A549 (cell line): ENCODE results near the gene PSMD5. TPM values are rescaled to one million over a fixed set of nuclear protein-coding genes. Genes with fewer than 3 reads are reported as not detected.

Experiments used
- ATAC-seq, 2 experiments: fragments of 200-7000 bp in 1 of 2; fragments of >200 bp in 1 of 2; cut with Nextera tagmentation in 1 of 2; cut with Tn5 transposase in 1 of 2; 3 replicates each; pipeline versions ENCODE4 v1.8.0 to v1.9.1; 2018 to 2020; ENCODE audit warnings: mild to moderate bottlenecking in 1 of 2, moderate library complexity in 1 of 2
- CTCF ChIA-PET: fragments of 300-600 bp; sonication (Branson Sonifier 250); formaldehyde crosslinking; extraction: SDS; loops from one replicate; lab custom pipeline; 2021; ENCODE audit warnings: antibody characterized with exemption, inconsistent platforms; lab: Yijun Ruan, JAX
- POLR2A ChIA-PET: fragments of 350-600 bp; formaldehyde crosslinking; extraction: SDS; loops from one replicate; lab custom pipeline; 2021; ENCODE audit warnings: antibody characterized with exemption, inconsistent platforms; lab: Yijun Ruan, JAX
- DNase-seq, 2 experiments: peaks; one replicate each; pipeline versions ENCODE4 v3.0.0 to v3.0.0-alpha.2; 2011 to 2016; ENCODE audit warnings: low read depth in 1 of 2, low spot score in 1 of 2
- FAIRE-seq: peaks from 2 replicates; lab custom pipeline; 2011; peaks lifted over from hg19 to GRCh38; lab: Jason Lieb, UNC
- H3K27ac ChIP-seq, 2 experiments: fragments of >200 bp; sonication (Bioruptor Twin); formaldehyde crosslinking; 3 replicates each; pipeline ENCODE4 v1.5.1; 2016 to 2017
- H3K4me1 ChIP-seq: fragments of >200 bp; sonication (Bioruptor Twin); formaldehyde crosslinking; 3 replicates; pipeline ENCODE4 v1.6.1; 2016
- H3K4me2 ChIP-seq: fragments of >200 bp; sonication (Bioruptor Twin); formaldehyde crosslinking; 3 replicates; pipeline ENCODE4 v1.6.1; 2016
- H3K4me3 ChIP-seq: fragments of >200 bp; sonication (Bioruptor Twin); formaldehyde crosslinking; 3 replicates; pipeline ENCODE4 v1.5.1; 2016
- H3K9me3 ChIP-seq: fragments of >200 bp; sonication (Bioruptor Twin); formaldehyde crosslinking; 3 replicates; pipeline ENCODE4 v1.6.1; 2016
- FOSL2 ChIP-seq, 2 experiments: fragments of 450-650 bp in 1 of 2; fragments of >200 bp in 1 of 2; sonication (Bioruptor Twin) in 1 of 2; formaldehyde crosslinking; IDR thresholded peaks; 2 replicates each; pipeline versions ENCODE4 v1.5.0 to v1.6.1; 2016 to 2020; ENCODE audit warnings: mild to moderate bottlenecking in 1 of 2, moderate library complexity in 1 of 2
- HDAC2 ChIP-seq: fragments of 200-600 bp; sonication (generic); IDR thresholded peaks from 2 replicates; pipeline ENCODE4 v1.6.1; 2016
- JUNB ChIP-seq: fragments of >200 bp; sonication (Bioruptor Twin); formaldehyde crosslinking; IDR thresholded peaks from 2 replicates; pipeline ENCODE4 v1.6.1; 2016
- MAX ChIP-seq: IDR thresholded peaks from 2 replicates; pipeline ENCODE4 v1.6.1; 2012
- NR3C1 ChIP-seq: fragments of >200 bp; sonication (Bioruptor Twin); formaldehyde crosslinking; IDR thresholded peaks from 3 replicates; pipeline ENCODE4 v1.6.1; 2017
- PHF8 ChIP-seq: fragments of 200-600 bp; sonication (generic); IDR thresholded peaks from 2 replicates; pipeline ENCODE4 v1.6.1; 2016; ENCODE audit warnings: low read depth, mild to moderate bottlenecking, antibody characterized with exemption, moderate library complexity, borderline replicate concordance
- USF2 ChIP-seq: fragments of 450-650 bp; IDR thresholded peaks from 2 replicates; pipeline ENCODE4 v1.6.1; 2014; ENCODE audit warnings: antibody characterized with exemption
- ZC3H11A ChIP-seq: fragments of 450-650 bp; IDR thresholded peaks from 2 replicates; pipeline ENCODE4 v1.6.1; 2014; ENCODE audit warnings: antibody characterized with exemption, mild to moderate bottlenecking
- ZNF302 ChIP-seq: fragments of 250-450 bp; sonication (Bioruptor Pico); IDR thresholded peaks from 2 replicates; pipeline ENCODE4 v1.9.0; 2021; ENCODE audit warnings: inconsistent platforms, mild to moderate bottlenecking, moderate library complexity
- WGBS: methylation state at CpG from one replicate; pipeline ENCODE4 v1.1.6; 2017; ENCODE audit errors: missing lambda C conversion rate; 5-methylcytosine and 5-hydroxymethylcytosine counted together
- polyA plus RNA-seq, 4 experiments: library from polyadenylated mRNA; depleted of rRNA in 3 of 4; stranded (reverse); fragments of >200 nt; fragmentation: RNase III in 1 of 4; extraction: RNeasy Plus Mini Kit Qiagen cat#74134 plus additional on column Dnase treatment in 1 of 4; gene quantifications; 2 replicates in 3 of 4; 3 replicates in 1 of 4; pipeline ENCODE4 v1.2.3, GENCODE V29; 2011 to 2017
- TF ChIP-seq, protein P1 (sequence below): fragments of 250-450 bp; sonication (Bioruptor Pico); IDR thresholded peaks from 2 replicates; pipeline ENCODE4 v1.5.0; 2021; ENCODE audit warnings: mild to moderate bottlenecking, moderate library complexity, borderline replicate concordance

Gene PSMD5
- polyA plus RNA-seq, 2 of the 4 experiments (the other 2 are of a cell fraction) = 34.6 to 63.7 TPM

GRCh38 chr9:120768886-120769285, 73.8 kb downstream of the PSMD5 start:
- Histone ChIP-seq H3K4me2 (no peak overlapping the region), H3K9me3 (no peaks in the 10 kb centered on the region), H3K4me1 (peaks cover 20% of the 10 kb centered on the region), H3K4me3 (no peak overlapping the region), H3K27ac (no peak overlapping the region)
- CTCF ChIA-PET = interaction anchor here (0.6 to 12.8 kb wide), 3 partner anchors 11 to 41 kb away, joined by 3 to 96 read pairs (median 3); no protein-coding TSS in a partner anchor
- FAIRE-seq (no peak), DNase-seq (no peak), ATAC-seq (no peak)
- POLR2A ChIA-PET = interaction anchor here (1.1 kb wide), 1 partner anchor 16 kb away, joined by 3 read pairs; no protein-coding TSS in a partner anchor
- TF ChIP-seq ZNF302 (CRISPR knock-in tag) (no peak), NR3C1 (no peak), MAX (no peak), HDAC2 (no peak)
- WGBS = 88% methylated on average over 1 of the region's 1 CpG

DNA sequence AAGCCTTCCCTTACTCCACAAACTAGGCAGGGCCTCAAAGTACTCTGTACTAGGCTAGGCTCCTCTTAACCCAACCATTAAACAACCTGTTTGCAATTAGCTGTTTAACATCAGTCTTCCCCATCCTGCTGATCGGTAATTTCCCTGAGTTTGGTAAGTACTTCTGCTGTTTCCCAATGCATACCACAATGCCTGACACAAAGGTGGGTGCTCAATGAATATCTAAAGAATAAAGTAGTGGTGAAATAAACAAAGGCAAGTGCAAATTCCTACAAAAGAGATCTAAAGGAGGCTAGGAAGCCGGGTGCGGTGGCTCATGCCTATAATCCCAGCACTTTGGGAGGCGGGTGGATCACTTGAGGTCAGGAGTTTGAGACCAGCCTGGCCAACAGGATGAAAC, 74.5 kb downstream of the PSMD5 start:
- no peaks in the 10 kb centered on the region for H3K9me3 ChIP-seq
- peak overlapping the region; percentile 33; the same call in 2 of the 3 replicates for H3K4me2 ChIP-seq
- TF ChIP-seq, protein P1, sequence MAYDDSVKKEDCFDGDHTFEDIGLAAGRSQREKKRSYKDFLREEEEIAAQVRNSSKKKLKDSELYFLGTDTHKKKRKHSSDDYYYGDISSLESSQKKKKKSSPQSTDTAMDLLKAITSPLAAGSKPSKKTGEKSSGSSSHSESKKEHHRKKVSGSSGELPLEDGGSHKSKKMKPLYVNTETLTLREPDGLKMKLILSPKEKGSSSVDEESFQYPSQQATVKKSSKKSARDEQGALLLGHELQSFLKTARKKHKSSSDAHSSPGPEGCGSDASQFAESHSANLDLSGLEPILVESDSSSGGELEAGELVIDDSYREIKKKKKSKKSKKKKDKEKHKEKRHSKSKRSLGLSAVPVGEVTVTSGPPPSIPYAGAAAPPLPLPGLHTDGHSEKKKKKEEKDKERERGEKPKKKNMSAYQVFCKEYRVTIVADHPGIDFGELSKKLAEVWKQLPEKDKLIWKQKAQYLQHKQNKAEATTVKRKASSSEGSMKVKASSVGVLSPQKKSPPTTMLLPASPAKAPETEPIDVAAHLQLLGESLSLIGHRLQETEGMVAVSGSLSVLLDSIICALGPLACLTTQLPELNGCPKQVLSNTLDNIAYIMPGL (CRISPR knock-in tag) = no peak
- TF ChIP-seq USF2 (no peak), ZC3H11A (no peak), PHF8 (no peak)
- ATAC-seq = no peak
- H3K4me3 ChIP-seq = no peak overlapping the region
- no peak for DNase-seq
- FAIRE-seq = no peak
- 97% methylated on average over 4 of the region's 4 CpGs for WGBS
- H3K4me1 ChIP-seq = peaks cover 20% of the 10 kb centered on the region
- POLR2A ChIA-PET = interaction anchor here (1.1 to 3.0 kb wide), 2 partner anchors 16 to 25 kb away, joined by 3 to 8 read pairs; partner anchors contain the start of gene FBXW2
- CTCF ChIA-PET = interaction anchor here (0.9 to 12.8 kb wide), 3 partner anchors 10 to 14 kb away, joined by 3 to 96 read pairs (median 3); no protein-coding TSS in a partner anchor
- H3K27ac ChIP-seq = no peak overlapping the region

- ChIA-PET CTCF (interaction anchor here (0.9 to 12.8 kb wide), 5 partner anchors 12 to 304 kb away, joined by 3 to 96 read pairs (median 3); no protein-coding TSS in a partner anchor), POLR2A (interaction anchor here (3.0 kb wide), 1 partner anchor 26 kb away, joined by 8 read pairs; the partner anchor contains the start of gene FBXW2)
- FAIRE-seq (no peak), ATAC-seq (peak in 1 of 2 experiments; percentile 45; a peak in 3 of 6 replicates), DNase-seq (no peak)
- peaks cover 20% of the 10 kb centered on the region for H3K4me1 ChIP-seq
- no peak overlapping the region for H3K4me3 ChIP-seq
- TF ChIP-seq JUNB (0 out of 2 replicates have a peak, but pooled peaks have one; percentile 19), USF2 (no peak), FOSL2 (IDR thresholded peaks at IDR 0.05) (no peak), FOSL2 (CRISPR knock-in tag; IDR thresholded peaks at IDR 0.05) (peak; percentile 67)
- WGBS = 22% methylated on average over 3 of the region's 3 CpGs
- no peak overlapping the region for H3K27ac ChIP-seq
- H3K9me3 ChIP-seq = no peaks in the 10 kb centered on the region
- peak overlapping the region; percentile 33 for H3K4me2 ChIP-seq
Observed at GRCh38 chr9:120767451-120767850, 75.3 kb downstream of the PSMD5 start.

Other genes with a start within 250 kb of the PSMD5 start
- 25.7 and 32.8 TPM in 2 replicates for gene MEGF9, start 128.5 kb downstream of the PSMD5 start, polyA plus RNA-seq (2011; rRNA removed)
- 21.1 to 33.4 TPM (median 30.0 TPM) in 3 replicates for gene MEGF9, start 128.5 kb downstream of the PSMD5 start, polyA plus RNA-seq (2017; fragmentation: RNase III; extraction: RNeasy Plus Mini Kit Qiagen cat#74134 plus additional on column Dnase treatment)
- 56.0 and 60.0 TPM in 2 replicates for gene FBXW2, start 49.5 kb downstream of the PSMD5 start, polyA plus RNA-seq (2011; rRNA removed)
- 28.8 to 33.5 TPM (median 33.1 TPM) in 3 replicates for gene FBXW2, start 49.5 kb downstream of the PSMD5 start, polyA plus RNA-seq (2017; fragmentation: RNase III; extraction: RNeasy Plus Mini Kit Qiagen cat#74134 plus additional on column Dnase treatment)
- 50.7 and 64.9 TPM in 2 replicates for gene PHF19, start 34.3 kb upstream of the PSMD5 start, polyA plus RNA-seq (2011; rRNA removed)
- 102 to 105 TPM (median 104 TPM) in 3 replicates for gene PHF19, start 34.3 kb upstream of the PSMD5 start, polyA plus RNA-seq (2017; fragmentation: RNase III; extraction: RNeasy Plus Mini Kit Qiagen cat#74134 plus additional on column Dnase treatment)
- 3.4 and 4.1 TPM in 2 replicates for gene TRAF1, start 83.9 kb upstream of the PSMD5 start, polyA plus RNA-seq (2011; rRNA removed)
- 2.0 to 4.6 TPM (median 2.1 TPM) in 3 replicates for gene TRAF1, start 83.9 kb upstream of the PSMD5 start, polyA plus RNA-seq (2017; fragmentation: RNase III; extraction: RNeasy Plus Mini Kit Qiagen cat#74134 plus additional on column Dnase treatment)
- 115 and 119 TPM in 2 replicates for gene C5, start 207.4 kb upstream of the PSMD5 start, polyA plus RNA-seq (2011; rRNA removed)
- 16.2 to 17.9 TPM (median 17.1 TPM) in 3 replicates for gene C5, start 207.4 kb upstream of the PSMD5 start, polyA plus RNA-seq (2017; fragmentation: RNase III; extraction: RNeasy Plus Mini Kit Qiagen cat#74134 plus additional on column Dnase treatment)
- 13.0 and 15.0 TPM in 2 replicates for gene CNTRL, start 232.0 kb upstream of the PSMD5 start, polyA plus RNA-seq (2011; rRNA removed)
- gene CNTRL, start 232.0 kb upstream of the PSMD5 start, polyA plus RNA-seq (2017; fragmentation: RNase III; extraction: RNeasy Plus Mini Kit Qiagen cat#74134 plus additional on column Dnase treatment) = 5.1 to 5.7 TPM (median 5.6 TPM) in 3 replicates